NCI-H345 treated with DMSO at 0.1 percent for 48 hours (cell line): ENCODE measurements around the gene BBS12.

Experiments used
- DNase-seq: peaks from one replicate; lab custom pipeline; 2025; ENCODE audit not compliant: unreplicated experiment; lab: John Stamatoyannopoulos, UW

Gene BBS12

DNA sequence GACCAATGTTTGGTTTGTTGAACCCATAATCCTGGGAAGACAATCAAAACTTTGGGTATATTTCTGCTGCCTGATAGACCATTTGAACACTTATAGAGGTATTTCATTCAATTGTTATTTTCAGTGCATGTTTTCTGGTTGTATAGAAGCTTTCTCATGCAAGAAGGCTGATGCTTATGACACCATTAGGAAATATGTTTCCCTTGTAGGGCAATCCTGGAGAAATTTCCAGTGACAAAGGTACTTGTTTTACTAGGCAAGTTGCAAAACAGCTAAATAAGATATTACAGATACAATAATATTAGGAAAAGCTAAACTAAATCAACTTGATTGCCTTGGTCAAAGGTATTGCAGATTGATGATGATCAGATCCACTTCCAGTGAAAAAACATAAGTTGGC lies 61.3 kb downstream of the BBS12 start:
- no peak for DNase-seq
